ENCODE measurements around the gene SNX18. TPM values are rescaled to one million over a fixed set of nuclear protein-coding genes. Genes with fewer than 3 reads are reported as not detected.
A peak's percentile ranks its signal among the peaks of the same experiment; 100 is the strongest.

The SNX18 gene
- total RNA-seq, 1 donor from 2014 or later, result 30.6 TPM

DNA sequence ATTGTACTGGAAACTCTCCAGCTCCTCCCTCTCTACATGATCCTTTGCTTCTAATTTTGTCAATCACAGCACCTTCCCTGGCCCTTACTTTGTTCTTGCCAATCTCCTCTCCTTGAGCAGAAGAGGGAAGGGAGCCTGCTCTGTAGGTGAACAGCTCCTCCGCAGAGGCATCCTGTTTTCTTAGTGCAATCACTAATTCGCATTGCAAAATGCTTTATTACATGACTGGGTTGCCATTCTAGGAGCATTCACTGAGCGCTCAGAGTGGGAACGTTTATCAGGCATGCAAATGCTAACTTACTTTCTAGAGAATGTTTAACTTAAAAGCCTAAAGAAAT, 416 bp upstream of the SNX18 start:
- H3K36me3 ChIP-seq (ENCODE audit: control insufficient read depth, insufficient read depth, low read length), result no peaks in the 10 kb centered on the region
- no peaks in the 10 kb centered on the region for H3K27me3 ChIP-seq (ENCODE audit: control insufficient read depth, insufficient read depth, low read length)
- H3K4me3 ChIP-seq (ENCODE audit: low read depth, low read length), result peak overlapping the region; percentile 26
- no peak for DNase-seq (ENCODE audit: low read depth)
- TF ChIP-seq, protein P1, sequence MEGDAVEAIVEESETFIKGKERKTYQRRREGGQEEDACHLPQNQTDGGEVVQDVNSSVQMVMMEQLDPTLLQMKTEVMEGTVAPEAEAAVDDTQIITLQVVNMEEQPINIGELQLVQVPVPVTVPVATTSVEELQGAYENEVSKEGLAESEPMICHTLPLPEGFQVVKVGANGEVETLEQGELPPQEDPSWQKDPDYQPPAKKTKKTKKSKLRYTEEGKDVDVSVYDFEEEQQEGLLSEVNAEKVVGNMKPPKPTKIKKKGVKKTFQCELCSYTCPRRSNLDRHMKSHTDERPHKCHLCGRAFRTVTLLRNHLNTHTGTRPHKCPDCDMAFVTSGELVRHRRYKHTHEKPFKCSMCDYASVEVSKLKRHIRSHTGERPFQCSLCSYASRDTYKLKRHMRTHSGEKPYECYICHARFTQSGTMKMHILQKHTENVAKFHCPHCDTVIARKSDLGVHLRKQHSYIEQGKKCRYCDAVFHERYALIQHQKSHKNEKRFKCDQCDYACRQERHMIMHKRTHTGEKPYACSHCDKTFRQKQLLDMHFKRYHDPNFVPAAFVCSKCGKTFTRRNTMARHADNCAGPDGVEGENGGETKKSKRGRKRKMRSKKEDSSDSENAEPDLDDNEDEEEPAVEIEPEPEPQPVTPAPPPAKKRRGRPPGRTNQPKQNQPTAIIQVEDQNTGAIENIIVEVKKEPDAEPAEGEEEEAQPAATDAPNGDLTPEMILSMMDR (IDR thresholded peaks at IDR 0.05; ENCODE audit: insufficient read depth, low read length, poor library complexity, severe bottlenecking), result no peak

DNA sequence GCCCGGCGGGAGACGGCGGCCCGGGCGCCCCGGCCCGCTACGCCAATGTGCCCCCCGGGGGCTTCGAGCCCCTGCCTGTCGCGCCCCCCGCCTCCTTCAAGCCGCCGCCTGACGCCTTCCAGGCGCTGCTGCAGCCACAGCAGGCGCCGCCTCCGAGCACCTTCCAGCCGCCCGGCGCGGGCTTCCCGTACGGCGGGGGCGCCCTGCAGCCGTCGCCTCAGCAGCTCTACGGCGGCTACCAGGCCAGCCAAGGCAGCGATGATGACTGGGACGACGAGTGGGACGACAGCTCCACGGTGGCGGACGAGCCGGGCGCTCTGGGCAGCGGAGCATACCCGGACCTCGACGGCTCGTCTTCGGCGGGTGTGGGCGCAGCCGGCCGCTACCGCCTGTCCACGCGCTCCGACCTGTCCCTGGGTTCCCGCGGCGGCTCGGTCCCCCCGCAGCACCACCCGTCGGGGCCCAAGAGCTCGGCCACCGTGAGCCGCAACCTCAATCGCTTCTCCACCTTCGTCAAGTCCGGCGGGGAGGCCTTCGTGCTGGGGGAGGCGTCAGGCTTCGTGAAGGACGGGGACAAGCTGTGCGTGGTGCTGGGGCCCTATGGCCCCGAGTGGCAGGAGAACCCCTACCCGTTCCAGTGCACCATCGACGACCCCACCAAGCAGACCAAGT, 723 bp downstream of the SNX18 start:
- no peaks in the 10 kb centered on the region for H3K36me3 ChIP-seq (ENCODE audit: control insufficient read depth, insufficient read depth, low read length)
- DNase-seq (ENCODE audit: low read depth), result no peak
- TF ChIP-seq, protein P1 (IDR thresholded peaks at IDR 0.05; ENCODE audit: insufficient read depth, low read length, poor library complexity, severe bottlenecking), result no peak
- peak overlapping the region; percentile 55 for H3K4me3 ChIP-seq (ENCODE audit: low read depth, low read length)
- no peaks in the 10 kb centered on the region for H3K27me3 ChIP-seq (ENCODE audit: control insufficient read depth, insufficient read depth, low read length)

DNA sequence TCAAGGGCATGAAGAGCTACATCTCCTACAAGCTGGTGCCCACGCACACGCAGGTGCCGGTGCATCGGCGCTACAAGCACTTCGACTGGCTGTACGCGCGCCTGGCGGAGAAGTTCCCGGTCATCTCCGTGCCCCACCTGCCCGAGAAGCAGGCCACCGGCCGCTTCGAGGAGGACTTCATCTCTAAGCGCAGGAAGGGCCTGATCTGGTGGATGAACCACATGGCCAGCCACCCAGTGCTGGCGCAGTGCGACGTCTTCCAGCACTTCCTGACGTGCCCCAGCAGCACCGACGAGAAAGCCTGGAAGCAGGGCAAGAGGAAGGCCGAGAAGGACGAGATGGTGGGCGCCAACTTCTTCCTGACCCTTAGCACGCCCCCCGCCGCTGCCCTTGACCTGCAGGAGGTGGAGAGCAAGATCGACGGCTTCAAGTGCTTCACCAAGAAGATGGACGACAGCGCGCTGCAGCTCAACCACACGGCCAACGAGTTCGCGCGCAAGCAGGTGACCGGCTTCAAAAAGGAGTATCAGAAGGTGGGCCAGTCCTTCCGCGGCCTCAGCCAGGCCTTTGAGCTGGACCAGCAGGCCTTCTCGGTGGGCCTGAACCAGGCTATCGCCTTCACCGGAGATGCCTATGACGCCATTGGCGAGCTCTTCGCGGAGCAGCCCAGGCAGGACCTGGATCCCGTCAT, 1.4 kb downstream of the SNX18 start:
- Histone ChIP-seq H3K36me3 (ENCODE audit: control insufficient read depth, insufficient read depth, low read length) (no peaks in the 10 kb centered on the region), H3K4me3 (ENCODE audit: low read depth, low read length) (peak overlapping the region; percentile 55), H3K27me3 (ENCODE audit: control insufficient read depth, insufficient read depth, low read length) (no peaks in the 10 kb centered on the region)
- DNase-seq (ENCODE audit: low read depth), result no peak
- TF ChIP-seq, protein P1 (IDR thresholded peaks at IDR 0.05; ENCODE audit: insufficient read depth, low read length, poor library complexity, severe bottlenecking), result no peak

DNA sequence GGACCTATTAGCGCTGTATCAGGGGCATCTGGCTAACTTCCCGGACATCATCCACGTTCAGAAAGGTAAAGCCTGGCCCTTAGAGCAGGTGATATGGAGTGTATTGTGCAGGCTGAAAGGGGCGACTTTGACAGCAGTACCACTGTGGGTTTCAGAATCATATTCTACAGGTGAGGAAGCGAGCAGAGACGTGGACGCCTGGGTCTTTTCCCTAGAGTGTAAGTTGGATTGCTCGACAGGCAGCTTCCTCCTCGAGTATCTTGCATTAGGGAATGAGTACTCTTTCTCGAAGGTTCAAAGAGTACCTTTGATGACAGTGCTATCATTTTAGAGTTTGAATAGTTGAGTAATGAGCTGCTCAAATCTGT, 1.9 kb downstream of the SNX18 start:
- TF ChIP-seq, protein P1 (IDR thresholded peaks at IDR 0.05; ENCODE audit: insufficient read depth, low read length, poor library complexity, severe bottlenecking), result no peak
- Histone ChIP-seq H3K36me3 (ENCODE audit: control insufficient read depth, insufficient read depth, low read length) (no peaks in the 10 kb centered on the region), H3K4me3 (ENCODE audit: low read depth, low read length) (peak overlapping the region; percentile 53), H3K27me3 (ENCODE audit: control insufficient read depth, insufficient read depth, low read length) (no peaks in the 10 kb centered on the region)
- DNase-seq (ENCODE audit: low read depth), result no peak

DNA sequence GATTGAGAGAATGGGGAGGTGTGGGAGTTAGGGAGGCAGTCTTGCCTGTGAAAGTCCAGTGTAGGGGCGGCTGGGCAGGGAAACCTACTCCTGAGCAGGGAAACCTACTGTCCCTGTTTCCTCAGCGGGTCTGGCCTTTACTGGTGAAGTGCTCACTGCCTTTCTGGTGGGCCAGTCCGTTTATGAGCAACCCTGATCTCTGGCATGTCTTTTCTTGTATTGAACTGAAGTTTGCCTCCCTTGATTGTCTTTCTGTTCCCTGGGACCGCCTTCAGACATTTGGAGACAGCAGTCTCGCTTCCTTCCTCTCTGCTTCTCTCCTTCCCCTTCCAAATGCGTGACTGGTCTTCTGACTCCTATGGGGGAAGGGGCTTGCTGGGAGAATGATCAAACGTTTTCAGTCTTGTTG, 2.9 kb downstream of the SNX18 start:
- peak overlapping the region; percentile 53 for H3K4me3 ChIP-seq (ENCODE audit: low read depth, low read length)
- DNase-seq (ENCODE audit: low read depth), result no peak
- TF ChIP-seq, protein P1 (IDR thresholded peaks at IDR 0.05; ENCODE audit: insufficient read depth, low read length, poor library complexity, severe bottlenecking), result no peak
- no peaks in the 10 kb centered on the region for H3K36me3 ChIP-seq (ENCODE audit: control insufficient read depth, insufficient read depth, low read length)
- H3K27me3 ChIP-seq (ENCODE audit: control insufficient read depth, insufficient read depth, low read length), result no peaks in the 10 kb centered on the region

DNA sequence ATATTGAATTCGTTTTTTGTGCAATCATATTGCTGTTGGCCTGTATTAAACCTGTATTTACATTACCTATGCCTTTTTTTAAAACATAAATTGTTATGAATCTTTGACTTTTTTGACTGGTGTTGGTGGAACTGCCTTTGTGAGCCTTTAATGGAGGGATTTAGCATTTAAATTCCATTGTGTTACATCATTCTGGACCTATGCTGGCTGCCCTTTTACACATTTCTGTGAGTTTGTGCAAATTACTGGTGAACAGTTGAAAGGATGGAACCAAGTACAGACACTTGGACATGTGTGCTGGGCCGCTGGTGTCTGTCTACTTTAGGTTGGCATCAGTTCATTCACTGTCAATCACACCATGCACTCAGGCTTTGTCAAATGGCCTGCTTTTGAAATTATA, 3.4 kb downstream of the SNX18 start:
- H3K27me3 ChIP-seq (ENCODE audit: control insufficient read depth, insufficient read depth, low read length), result no peaks in the 10 kb centered on the region
- TF ChIP-seq, protein P1 (IDR thresholded peaks at IDR 0.05; ENCODE audit: insufficient read depth, low read length, poor library complexity, severe bottlenecking), result no peak
- H3K4me3 ChIP-seq (ENCODE audit: low read depth, low read length), result peak overlapping the region; percentile 53
- H3K36me3 ChIP-seq (ENCODE audit: control insufficient read depth, insufficient read depth, low read length), result no peaks in the 10 kb centered on the region
- no peak for DNase-seq (ENCODE audit: low read depth)

Data from kidney epithelial cell (primary cell).